GOT3 (cell line): Measurements from ENCODE around the gene GLRX2.
"Not testable (repeated sequence)": the region's sequence is repeated elsewhere in the genome, so short reads cannot be mapped to it uniquely, and the experiment has no call there.

Source experiments
- DNase-seq: peaks from one replicate; lab custom pipeline; 2025; ENCODE audit warnings: mixed read lengths; lab: John Stamatoyannopoulos, UW

The GLRX2 gene

GRCh38 chr1:193104907-193105820, at the start of gene GLRX2:
GLRX2 (minus strand) TSS chr1:193105414; CDS start chr1:193105382, 32 bp downstream.
- DNase-seq: peak; percentile 71

- DNase-seq: no peak
Measured at GRCh38 chr1:193144999-193145398, 39.8 kb upstream of the GLRX2 start.

- no peak for DNase-seq
Measured at GRCh38 chr1:193144361-193144938, 39.2 kb upstream of the GLRX2 start.

GRCh38 chr1:193143285-193143684, 38.1 kb upstream of the GLRX2 start:
- no peak for DNase-seq

GRCh38 chr1:193142409-193142808, 37.2 kb upstream of the GLRX2 start:
- no peak for DNase-seq

GRCh38 chr1:193141804-193142203, 36.6 kb upstream of the GLRX2 start:
- no peak for DNase-seq

- DNase-seq: no peak
Measured at GRCh38 chr1:193140254-193140653, 35.0 kb upstream of the GLRX2 start.

- DNase-seq: no peak
Measured at GRCh38 chr1:193131266-193131860, 26.1 kb upstream of the GLRX2 start.

- DNase-seq: no peak
Measured at GRCh38 chr1:193125369-193125768, 20.2 kb upstream of the GLRX2 start.

GRCh38 chr1:193123751-193124150, 18.5 kb upstream of the GLRX2 start:
- no peak for DNase-seq

- DNase-seq: peak; percentile 94
Measured at GRCh38 chr1:193121616-193122593, 16.7 kb upstream of the GLRX2 start, which contains the start of gene CDC73. CDC73 (plus strand) TSS chr1:193122031; CDS start chr1:193122201, 170 bp downstream.

- DNase-seq: no peak
Measured at GRCh38 chr1:193120604-193121166, 15.5 kb upstream of the GLRX2 start.

GRCh38 chr1:193118803-193119730, 13.9 kb upstream of the GLRX2 start:
- no peak for DNase-seq

- no peak for DNase-seq
Measured at GRCh38 chr1:193118194-193118593, 13.0 kb upstream of the GLRX2 start.

GRCh38 chr1:193117167-193117566, 12.0 kb upstream of the GLRX2 start:
- not testable (repeated sequence) for DNase-seq

- no peak for DNase-seq
Measured at GRCh38 chr1:193115629-193116227, 10.5 kb upstream of the GLRX2 start.

- no peak for DNase-seq
Measured at GRCh38 chr1:193114485-193115095, 9.4 kb upstream of the GLRX2 start.

GRCh38 chr1:193113992-193114332, 8.7 kb upstream of the GLRX2 start:
- DNase-seq: no peak

GRCh38 chr1:193113258-193113991, 8.2 kb upstream of the GLRX2 start:
- no peak for DNase-seq
